NCI-H187 treated with DMSO at 0.1 percent for 48 hours (cell line): ENCODE data around the gene PRXL2B.

ENCODE experiments used
- DNase-seq: peaks from one replicate; lab custom pipeline; 2025; lab: John Stamatoyannopoulos, UW

PRXL2B gene

GRCh38 chr1:2598329-2598931 is 11.9 kb downstream of the PRXL2B start:
- DNase-seq: no peak

GRCh38 chr1:2601721-2602303 is 15.2 kb downstream of the PRXL2B start:
- DNase-seq: no peak

GRCh38 chr1:2602311-2602835 is 15.8 kb downstream of the PRXL2B start:
- DNase-seq: no peak

GRCh38 chr1:2602866-2603520 is 16.4 kb downstream of the PRXL2B start:
- no peak for DNase-seq

GRCh38 chr1:2603521-2604155 is 17.1 kb downstream of the PRXL2B start:
- no peak for DNase-seq

GRCh38 chr1:2604156-2604843 is 17.7 kb downstream of the PRXL2B start:
- DNase-seq: no peak

- DNase-seq: no peak
Measured at GRCh38 chr1:2604844-2605508, 18.4 kb downstream of the PRXL2B start.

GRCh38 chr1:2605509-2606395 is 19.2 kb downstream of the PRXL2B start:
- no peak for DNase-seq

- DNase-seq: no peak
Measured at GRCh38 chr1:2606396-2606880, 19.9 kb downstream of the PRXL2B start.

- DNase-seq: no peak
Measured at GRCh38 chr1:2606881-2607621, 20.5 kb downstream of the PRXL2B start.

- no peak for DNase-seq
Measured at GRCh38 chr1:2607641-2608091, 21.1 kb downstream of the PRXL2B start.

- no peak for DNase-seq
Measured at GRCh38 chr1:2609319-2610035, 22.9 kb downstream of the PRXL2B start.

- no peak for DNase-seq
Measured at GRCh38 chr1:2610036-2610959, 23.7 kb downstream of the PRXL2B start.

GRCh38 chr1:2611031-2611501 is 24.5 kb downstream of the PRXL2B start:
- no peak for DNase-seq

- no peak for DNase-seq
Measured at GRCh38 chr1:2611621-2612437, 25.3 kb downstream of the PRXL2B start.

GRCh38 chr1:2612591-2613365 is 26.2 kb downstream of the PRXL2B start:
- no peak for DNase-seq
